DMS 273 (cell line): ENCODE results near the gene ARHGAP21.
A peak's percentile ranks its signal among the peaks of the same experiment; 100 is the strongest.

Experiments
- DNase-seq: peaks from one replicate; lab custom pipeline; 2025; ENCODE audit not compliant: unreplicated experiment; lab: John Stamatoyannopoulos, UW

ARHGAP21 gene

GRCh38 chr10:24589265-24589664 is 134.4 kb downstream of the ARHGAP21 start:
- DNase-seq, result no peak

GRCh38 chr10:24579906-24580305 is 143.8 kb downstream of the ARHGAP21 start:
- peak; percentile 2 for DNase-seq

- DNase-seq, result no peak
Observed at GRCh38 chr10:24579448-24579847, 144.2 kb downstream of the ARHGAP21 start.

DNA sequence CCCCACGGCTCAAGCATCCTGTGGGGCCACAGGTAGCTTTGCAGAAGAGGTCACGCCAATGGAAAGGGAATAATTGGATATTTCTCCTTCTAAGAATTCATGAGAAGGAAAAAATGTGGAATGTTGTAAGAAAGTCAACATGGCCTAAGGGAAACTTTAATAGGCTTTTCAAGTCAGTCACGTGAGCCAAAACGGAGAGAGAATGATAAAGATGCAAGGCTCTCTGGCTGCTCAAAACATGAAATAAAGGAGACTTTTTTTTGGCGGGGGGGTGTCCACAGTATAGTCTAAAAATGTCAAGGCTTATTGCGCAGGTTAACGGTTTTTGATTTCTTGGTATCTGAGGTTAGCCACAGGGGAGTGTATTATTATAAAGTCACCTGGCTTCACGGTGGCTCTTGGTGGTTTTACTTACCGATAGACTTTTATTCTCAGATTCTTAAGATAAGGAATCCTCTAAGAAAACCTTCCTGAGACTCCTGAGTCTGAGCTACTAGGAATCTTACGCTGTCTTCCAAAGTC is 148.1 kb downstream of the ARHGAP21 start:
- no peak for DNase-seq

DNA sequence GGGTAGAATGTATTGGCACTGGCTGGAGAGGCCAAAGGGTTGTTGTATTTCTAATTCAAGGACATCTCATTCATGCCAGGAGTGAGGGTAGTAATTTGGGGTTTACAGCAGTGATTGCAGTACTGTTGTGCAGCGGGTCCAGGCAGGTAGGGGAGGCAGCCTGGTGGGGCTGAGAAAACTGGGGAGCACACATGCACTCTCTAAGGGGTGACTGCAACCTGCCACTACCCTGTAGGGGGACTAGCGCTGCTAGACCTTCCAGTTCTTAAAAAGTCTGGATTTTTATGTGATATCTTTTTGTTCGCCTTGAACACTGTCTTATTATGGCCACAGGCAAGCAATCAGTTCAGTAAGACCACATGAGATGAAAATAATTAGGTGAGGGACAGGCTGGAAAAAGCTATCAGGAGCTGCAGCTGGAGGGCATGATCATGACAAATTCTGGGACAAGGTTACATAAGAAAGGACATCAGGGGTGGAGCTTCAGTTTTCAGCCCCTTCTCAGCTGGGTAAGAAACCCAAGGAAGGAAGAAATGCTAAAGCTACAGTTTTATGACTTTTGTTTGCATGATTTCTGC is 149.0 kb downstream of the ARHGAP21 start:
- no peak for DNase-seq

DNA sequence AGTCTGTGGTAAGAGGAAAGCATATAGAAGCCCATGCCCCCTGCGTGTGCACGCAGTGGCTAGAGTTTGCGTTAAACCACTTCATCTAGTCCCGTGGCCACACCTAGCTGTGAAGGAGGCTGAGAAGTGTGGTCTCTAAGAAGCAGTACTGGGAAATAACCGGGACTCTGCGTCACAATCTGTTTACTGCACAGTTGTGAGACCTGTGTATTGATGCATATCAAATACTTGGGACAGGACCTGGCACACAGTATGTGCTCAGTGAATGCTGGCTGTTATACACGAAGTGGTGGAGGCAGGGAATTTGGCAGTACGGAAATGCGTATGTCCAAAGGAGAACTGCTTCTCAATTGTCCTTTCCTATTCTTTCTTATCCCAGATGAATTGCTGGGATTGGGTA is 149.5 kb downstream of the ARHGAP21 start:
- DNase-seq, result no peak

DNA sequence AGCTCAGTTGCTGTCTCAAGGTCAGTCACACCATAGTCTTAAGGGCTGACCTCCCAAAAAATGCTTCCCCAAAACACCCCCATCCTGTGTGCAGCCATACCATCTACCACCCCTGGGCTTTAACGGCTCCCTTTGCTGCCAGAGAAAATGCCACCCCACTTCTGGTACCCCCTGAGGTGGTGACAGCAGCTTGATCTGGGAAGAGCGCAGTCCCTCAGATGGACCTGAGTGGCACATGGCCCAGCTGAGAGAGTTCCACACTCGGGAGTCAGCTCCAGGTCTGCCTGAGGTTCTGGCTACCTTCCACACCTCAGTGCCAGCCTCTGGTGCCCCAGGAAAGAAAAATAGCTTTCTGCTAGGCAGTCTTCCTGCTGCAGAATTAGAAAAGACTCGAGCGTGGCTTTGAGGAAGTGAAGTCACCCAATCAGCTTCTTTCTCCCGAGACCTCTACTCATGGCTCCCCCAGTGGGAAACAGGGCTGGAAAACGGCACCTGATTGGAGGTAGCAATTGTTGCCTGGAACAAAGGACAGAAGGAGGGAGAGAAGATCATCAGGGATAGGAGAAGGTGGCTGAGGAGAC is 151.7 kb downstream of the ARHGAP21 start:
- no peak for DNase-seq

DNA sequence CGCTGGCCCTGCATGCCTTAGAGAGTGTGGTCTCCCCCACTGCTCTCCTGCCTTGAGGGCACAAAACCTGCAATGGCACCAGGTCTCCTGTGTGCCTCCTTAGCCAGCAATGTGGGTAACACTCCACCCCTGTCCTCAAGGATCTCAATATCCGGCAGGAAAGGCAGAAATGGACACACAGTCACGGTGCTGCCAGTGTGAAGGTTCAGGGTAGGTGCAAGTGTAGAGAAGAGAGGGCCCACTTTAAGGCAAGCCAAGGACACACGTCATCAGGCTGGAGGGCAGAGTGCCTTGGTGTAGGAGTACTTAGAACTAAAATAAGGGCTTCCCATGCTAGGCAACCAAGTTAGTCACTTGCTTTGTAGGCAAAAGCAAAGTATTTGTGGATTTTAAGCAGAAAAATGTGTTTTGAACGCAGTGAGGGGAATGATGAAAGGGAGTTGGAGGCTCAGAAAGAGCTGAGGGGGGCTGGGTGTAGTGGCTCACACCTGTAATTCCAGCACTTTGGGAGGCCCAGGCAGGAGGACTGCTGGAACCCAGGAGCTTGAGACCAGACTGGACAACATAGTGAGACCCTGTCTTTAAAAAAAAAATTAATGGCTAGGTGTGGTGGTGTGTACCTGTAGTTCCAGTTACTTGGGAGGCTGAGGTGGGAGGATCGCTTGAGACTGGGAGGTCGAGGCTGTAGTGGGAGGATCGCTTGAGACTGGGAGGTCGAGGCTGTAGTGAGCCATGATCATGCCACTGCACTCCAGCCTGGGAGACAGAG is 152.8 kb downstream of the ARHGAP21 start:
- no peak for DNase-seq

DNA sequence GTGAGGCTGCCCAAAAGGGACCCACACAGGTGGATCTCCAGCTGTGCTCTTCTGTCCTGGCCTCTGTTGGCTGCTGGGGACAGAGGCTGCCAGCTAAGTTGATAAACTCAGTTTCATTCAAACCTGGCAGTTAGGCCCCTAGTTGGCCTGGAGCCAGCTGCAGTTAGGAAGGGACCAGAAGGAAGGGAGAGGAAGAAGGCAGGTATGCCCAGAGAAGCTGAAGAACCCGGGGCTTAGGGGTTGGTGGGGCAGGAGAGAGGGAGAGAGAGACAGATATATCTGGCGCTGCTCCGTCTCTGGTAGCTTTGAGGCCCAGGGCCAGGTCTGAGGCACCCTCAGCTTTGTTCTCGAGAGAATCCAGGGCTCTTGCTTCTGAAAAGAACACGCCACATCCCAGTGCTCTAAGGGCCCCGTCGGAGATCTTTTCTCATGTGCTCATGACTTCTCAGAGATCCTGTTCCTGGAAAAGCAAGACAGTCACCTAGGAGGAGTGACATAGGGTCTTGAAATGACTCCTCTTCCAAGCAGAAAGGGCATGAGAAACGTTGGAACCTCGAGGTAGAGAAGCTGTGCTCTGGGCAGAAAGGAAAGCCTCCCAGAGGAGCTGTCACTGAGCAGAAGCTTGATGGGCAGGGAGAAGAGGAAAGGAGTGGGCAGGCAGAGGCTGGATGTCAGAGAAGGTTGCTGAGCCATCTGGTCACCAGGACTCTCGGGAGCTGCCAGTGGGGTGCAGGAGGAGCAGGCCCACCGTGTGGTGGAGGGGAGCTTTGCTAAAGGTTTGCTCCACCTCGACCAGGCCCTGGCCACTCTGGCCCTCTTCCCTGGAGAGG is 153.6 kb downstream of the ARHGAP21 start:
- no peak for DNase-seq

GRCh38 chr10:24569330-24569796 is 154.3 kb downstream of the ARHGAP21 start:
- DNase-seq, result no peak

- DNase-seq, result no peak
Observed at GRCh38 chr10:24568042-24568441, 155.6 kb downstream of the ARHGAP21 start.

DNA sequence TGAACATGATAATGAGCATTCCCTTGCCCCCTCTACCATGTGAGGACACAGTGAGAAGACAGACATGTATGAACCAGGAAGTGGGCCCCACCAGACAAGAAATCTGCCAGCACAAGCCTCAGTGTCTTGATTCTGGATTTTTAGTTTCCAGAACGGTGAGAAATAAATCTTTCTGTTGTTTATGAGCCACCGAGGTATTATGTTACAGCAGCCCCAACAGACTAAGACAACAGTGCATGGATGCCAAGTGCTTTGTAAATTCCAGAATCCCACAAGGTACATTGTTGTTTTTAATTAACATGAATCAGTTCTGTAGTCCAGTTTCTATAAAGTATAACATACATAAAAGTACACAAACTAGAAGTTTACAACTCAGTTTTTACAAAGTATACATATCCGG is 162.2 kb downstream of the ARHGAP21 start:
- no peak for DNase-seq

DNA sequence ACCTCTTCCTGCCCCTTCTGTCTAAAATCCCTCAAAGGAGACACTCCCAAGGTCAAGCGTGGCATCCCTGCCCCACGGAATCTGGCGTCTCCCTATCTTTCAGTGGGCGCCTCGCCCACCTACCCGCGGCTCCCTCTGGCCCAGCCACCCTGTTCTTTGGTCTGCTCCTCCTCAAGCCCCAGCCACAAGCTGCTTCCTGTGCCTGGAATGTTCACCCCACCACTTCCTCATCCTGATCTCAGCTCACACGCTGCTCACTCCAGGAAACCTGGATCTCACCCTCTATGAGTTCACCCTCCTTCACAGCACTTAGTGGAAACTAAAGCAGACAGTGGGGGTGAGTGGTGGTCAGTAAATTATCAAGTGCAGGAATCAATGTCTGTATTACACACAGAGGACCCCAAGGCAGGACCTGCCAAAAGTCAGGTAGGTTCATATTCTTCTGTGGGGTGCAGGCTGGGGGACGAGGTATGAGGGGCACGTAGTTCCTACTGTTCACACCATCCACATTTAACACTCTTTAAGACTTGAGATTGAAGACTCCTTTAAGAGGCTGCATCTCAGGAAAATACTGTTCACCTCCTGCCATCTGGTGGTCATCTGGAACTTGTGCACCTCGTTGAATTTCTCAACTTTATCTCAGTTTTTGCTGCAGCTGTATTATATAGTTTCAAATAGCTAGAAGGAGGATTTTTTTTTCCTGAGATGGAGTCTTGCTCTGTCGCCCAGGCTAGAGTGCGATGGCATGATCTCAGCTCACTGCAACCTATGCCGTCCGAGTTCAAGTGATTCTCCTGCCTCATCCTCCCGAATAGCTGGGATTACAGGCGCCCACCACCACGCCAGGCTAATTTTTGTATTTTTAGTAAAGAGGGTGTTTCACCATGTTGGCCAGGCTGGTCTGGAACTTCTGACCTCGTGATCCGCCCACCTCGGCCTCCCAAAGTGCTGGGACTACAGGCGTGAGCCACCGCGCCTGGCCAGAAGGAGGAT is 166.6 kb downstream of the ARHGAP21 start:
- DNase-seq, result peak; percentile 65

DNA sequence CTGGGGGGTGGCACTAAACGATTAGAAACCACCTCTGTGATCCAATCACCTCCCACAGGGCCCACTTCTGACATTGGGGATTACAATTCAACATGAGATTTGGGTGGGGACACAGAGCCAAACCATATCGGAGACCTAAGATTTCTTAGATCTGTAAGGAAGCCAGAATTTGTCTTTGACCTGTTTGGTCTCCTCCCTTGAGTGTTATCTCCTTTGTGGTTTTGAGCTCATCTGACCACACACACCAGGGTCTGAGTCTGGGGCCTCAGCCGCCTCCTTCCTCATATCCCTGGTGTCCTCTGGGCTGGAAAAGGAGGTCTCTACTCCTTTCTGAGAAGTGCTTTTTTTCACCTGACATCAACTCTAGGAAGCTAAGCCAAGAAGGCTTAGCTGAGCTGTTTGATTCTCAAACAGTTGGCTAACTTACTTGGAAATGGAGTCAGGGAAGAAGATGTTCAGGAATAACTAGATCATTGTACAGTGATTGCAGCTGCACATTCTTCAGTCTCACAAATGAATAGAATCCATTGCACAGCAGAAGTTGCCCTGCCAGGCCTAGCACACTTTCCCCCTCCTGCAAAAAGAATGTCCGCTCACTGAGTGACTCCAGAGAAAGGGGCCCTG is 167.4 kb downstream of the ARHGAP21 start:
- no peak for DNase-seq

- no peak for DNase-seq
Observed at GRCh38 chr10:24554036-24554435, 169.7 kb downstream of the ARHGAP21 start.

GRCh38 chr10:24553051-24553612 is 170.6 kb downstream of the ARHGAP21 start:
- DNase-seq, result no peak

DNA sequence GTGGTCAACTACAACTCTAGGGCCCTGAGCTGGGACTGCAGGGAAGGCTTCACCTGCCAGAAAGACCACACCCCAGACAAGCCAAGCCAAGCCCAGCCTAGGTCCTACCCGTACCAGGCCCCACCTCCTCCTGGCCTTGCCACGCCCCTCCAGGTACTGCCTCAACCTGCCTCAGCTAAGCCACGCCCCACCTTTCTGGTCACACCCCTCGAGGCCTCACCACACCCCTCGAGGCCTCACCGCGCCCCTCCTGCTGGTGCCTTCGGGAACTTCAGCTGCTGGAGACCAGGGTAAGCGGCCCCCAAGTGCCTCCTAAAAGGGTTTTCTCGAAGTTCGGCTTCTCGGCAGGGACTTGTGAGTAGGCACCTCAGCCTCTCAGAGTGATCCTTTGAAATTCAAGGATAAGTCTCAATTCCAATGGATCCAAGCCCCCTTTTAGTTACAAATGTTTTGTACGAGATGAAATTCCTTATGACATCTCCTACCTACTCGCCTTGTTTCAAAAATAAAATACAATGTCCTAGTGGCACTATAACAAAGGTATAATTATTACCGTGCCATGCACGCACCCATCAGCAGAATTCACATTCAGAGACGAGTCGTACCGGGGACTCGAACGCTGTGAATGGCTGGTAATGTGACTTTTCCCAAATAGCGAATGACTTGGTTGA is 171.2 kb downstream of the ARHGAP21 start:
- DNase-seq, result peak; percentile 40

DNA sequence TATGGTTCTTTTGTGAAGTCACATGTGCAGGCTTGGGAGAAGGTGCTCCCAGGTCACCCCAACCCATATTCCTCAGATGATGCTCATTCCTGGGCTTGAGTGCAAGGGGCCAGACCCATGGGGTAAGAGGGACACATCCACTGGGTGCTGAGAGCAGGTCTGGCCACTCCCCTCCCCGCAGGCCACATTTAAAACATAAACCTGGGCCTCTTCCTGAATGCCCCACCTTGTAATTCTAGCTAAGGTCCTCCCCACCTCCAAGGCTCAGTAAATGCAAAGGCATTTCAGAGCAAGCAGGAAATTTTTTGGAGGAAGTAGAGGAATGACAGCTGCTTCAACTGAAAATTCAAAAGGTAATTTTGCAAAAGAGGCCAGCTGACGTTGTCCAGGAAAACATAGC is 172.5 kb downstream of the ARHGAP21 start:
- no peak for DNase-seq

- no peak for DNase-seq
Observed at GRCh38 chr10:24550680-24551079, 173.0 kb downstream of the ARHGAP21 start.
